GM19328 (cell line): ENCODE measurements around the gene SCN5A.

Experiments used
- ATAC-seq: cut with Tn5 transposase; IDR thresholded peaks from one replicate; pipeline ENCODE4 v1.9.1; 2021; ENCODE audit warnings: mild to moderate bottlenecking, moderate library complexity; ENCODE audit not compliant: unreplicated experiment

SCN5A gene

GRCh38 chr3:38563070-38563885, 86.2 kb downstream of the SCN5A start:
- no peak for ATAC-seq

- ATAC-seq: no peak
Observed at GRCh38 chr3:38562467-38562925, 87.0 kb downstream of the SCN5A start.

GRCh38 chr3:38561746-38562466, 87.6 kb downstream of the SCN5A start:
- no peak for ATAC-seq

GRCh38 chr3:38560996-38561717, 88.3 kb downstream of the SCN5A start:
- ATAC-seq: no peak

GRCh38 chr3:38560284-38560683, 89.2 kb downstream of the SCN5A start:
- no peak for ATAC-seq

GRCh38 chr3:38558864-38559263, 90.6 kb downstream of the SCN5A start:
- no peak for ATAC-seq

- ATAC-seq: no peak
Observed at GRCh38 chr3:38556640-38557358, 92.7 kb downstream of the SCN5A start.

- ATAC-seq: no peak
Observed at GRCh38 chr3:38555926-38556325, 93.6 kb downstream of the SCN5A start.

- no peak for ATAC-seq
Observed at GRCh38 chr3:38555149-38555840, 94.2 kb downstream of the SCN5A start.

GRCh38 chr3:38554127-38554827, 95.2 kb downstream of the SCN5A start:
- no peak for ATAC-seq

GRCh38 chr3:38553071-38553470, 96.4 kb downstream of the SCN5A start:
- ATAC-seq: no peak

- no peak for ATAC-seq
Observed at GRCh38 chr3:38552364-38552763, 97.1 kb downstream of the SCN5A start.

- no peak for ATAC-seq
Observed at GRCh38 chr3:38551026-38551832, 98.3 kb downstream of the SCN5A start.

GRCh38 chr3:38549957-38550840, 99.3 kb downstream of the SCN5A start:
- no peak for ATAC-seq

GRCh38 chr3:38549486-38549885, 100.0 kb downstream of the SCN5A start:
- ATAC-seq: no peak

- no peak for ATAC-seq
Observed at GRCh38 chr3:38549082-38549481, 100.4 kb downstream of the SCN5A start.

GRCh38 chr3:38548154-38548931, 101.1 kb downstream of the SCN5A start:
- ATAC-seq: no peak
